Renal cortex interstitium (tissue), 11 donors: ENCODE measurements around the gene CYB5A. TPM values are rescaled to one million over a fixed set of nuclear protein-coding genes. Genes with fewer than 3 reads are reported as not detected.
A peak's percentile ranks its signal among the peaks of the same experiment; 100 is the strongest.

ENCODE experiments used
- DNase-seq, 11 donors: peaks; one replicate each; pipeline ENCODE4 v3.0.0-alpha.2; 2013; ENCODE audit warnings: low read depth in 9 of 11, low spot score in 4 of 11; ENCODE audit errors: extremely low read depth in 1 of 11
- polyA plus RNA-seq, 3 donors: library from polyadenylated mRNA; unstranded; fragments of 120-200 nt; gene quantifications; one replicate each; pipeline ENCODE4 v1.2.1, GENCODE V29; 2013; ENCODE audit not compliant: insufficient read length in 3 of 3

Gene CYB5A
- polyA plus RNA-seq, 3 donors: 263 to 275 (median 275) TPM

DNA sequence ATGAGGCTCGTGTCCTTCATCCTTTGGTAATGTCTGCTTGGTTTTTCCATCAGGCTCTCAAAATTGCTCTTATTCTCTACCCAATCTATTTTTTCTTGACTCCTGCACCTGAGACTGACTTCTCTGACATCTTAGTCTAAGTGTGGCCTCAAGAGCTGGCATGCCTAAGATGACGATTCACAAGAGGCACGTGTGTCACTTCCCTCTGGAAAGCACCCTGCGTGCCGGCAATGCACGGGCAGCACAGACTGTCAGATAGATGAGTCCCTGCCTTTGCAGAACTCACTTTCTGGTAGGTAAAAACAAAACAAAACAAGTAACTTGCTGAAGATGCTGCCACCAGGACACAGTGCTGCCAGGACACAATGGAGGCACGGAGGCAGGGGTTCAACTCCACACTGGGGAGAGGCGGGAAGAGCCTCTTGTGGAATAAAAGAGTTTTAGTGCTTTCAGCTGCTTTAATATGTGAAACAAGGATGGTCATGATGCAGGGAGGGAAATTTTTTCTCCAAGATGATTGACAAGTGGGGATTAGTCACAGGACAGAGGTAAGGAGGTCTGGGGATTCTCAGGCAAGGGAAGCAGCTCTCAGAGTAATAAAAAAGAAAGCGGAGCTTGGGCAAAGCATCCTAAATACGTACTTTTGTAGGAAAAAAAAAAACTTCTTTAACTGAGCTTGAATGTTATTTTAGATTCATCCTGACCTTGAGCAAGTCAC is 27.3 kb downstream of the CYB5A start:
- DNase-seq: no peak

DNA sequence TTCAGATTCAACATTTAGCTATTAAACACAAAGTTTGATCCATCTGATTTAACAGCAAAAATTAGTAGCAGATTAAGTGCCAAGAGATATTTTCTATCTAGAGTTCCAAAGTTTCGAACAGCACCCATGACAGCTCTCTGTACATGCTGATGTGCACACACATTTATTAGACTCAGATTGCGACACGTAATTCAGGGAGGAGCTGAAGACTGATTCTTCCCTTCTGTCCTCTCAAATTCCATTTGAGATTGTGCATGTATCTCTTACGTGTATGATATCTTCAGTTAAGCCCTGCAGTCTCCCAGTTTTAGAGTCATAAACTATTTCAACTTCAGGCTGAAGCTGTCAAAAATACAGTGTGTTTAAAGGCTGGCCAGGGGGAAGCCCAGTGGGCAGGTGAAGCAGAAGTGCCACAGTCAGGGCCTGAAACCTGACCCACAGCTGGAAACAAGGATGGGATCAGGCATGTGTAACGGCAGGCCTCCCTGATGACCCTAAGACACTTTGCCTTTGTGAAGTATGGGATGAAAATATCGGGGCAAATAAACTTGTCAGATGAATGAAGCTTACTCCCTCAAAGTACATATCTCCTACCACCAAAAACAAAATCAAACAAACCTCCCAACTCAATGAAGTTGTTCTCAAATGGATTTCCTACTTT is 30.6 kb downstream of the CYB5A start:
- DNase-seq: no peak

DNA sequence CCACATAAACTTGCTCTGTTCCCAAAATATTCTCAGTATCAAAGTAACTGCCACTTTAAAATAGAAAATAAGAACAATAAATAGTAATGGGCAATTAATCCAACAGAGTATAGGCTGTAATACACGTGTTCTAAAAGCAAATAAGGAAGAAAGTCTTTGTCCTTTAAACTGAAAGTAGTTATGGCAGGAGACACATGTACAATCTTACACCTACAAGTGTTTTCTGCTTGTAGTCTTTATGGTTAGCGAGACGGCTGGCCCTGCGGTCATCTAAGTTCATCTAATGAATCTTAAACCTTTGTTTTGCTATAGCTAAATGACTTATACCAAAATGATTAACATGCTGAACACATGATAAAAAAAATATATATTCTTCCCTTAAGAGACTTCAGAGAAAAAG is 32.4 kb downstream of the CYB5A start:
- DNase-seq: no peak

DNA sequence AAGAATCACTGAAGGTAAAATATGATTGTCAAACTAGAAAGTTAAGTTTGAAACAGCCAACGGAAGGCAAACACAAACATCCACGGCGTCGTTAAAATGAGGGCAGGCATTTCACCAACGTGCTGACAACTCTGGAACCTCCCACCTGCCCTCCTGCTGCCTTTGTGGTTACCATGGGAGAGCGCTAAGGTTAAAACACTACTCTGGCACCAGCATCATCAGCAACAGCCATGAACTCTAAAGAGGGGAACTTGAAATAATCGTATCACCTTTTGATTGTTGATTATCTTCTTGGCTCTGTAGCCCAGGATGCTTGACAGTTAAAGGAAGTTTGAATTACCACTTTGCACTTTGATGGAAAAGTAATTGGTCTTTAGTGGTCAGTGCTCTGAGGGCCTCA is 34.7 kb downstream of the CYB5A start:
- DNase-seq: no peak

DNA sequence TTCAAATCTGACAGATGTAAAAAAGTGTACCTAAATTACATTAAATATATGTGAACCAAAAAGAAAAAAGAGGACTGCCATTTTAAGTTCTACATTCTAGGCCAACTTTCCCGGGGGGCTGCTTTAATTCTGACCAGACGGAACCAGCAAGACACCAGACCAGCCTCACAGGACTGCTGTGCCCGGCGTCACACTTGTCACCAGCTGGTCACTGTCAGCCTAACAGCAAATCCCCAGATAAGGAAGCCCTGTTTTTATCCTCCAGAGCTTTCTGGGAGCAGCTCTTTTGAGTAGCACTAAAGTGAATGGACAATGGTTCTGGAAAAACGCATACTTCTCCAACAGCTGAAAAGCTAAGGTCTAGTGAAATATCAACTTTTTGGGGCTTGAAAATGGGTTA is 35.6 kb downstream of the CYB5A start:
- DNase-seq: no peak

DNA sequence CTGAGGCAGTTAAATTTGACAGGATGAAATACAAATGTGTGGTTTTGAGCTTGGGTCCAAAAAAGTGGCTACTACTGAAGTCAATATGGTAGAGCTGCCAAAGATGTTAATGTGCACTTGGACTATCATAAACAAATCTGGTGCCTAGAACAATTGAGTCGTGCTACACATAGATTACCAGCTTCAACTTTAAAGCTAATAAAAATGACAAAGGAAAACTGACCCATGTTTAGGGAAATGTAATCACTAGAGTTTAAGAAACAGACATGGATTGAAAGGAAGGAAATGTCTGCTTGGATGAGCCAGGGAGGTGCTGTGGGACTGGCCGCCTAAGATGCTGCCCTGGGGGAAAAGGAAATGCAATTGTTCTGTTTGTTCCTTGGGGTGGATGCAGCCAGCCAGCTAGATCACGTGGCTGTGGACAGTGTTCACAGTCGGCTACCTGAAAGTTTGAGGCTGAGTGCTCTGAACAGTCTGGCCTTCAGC is 36.6 kb downstream of the CYB5A start:
- no peak for DNase-seq

DNA sequence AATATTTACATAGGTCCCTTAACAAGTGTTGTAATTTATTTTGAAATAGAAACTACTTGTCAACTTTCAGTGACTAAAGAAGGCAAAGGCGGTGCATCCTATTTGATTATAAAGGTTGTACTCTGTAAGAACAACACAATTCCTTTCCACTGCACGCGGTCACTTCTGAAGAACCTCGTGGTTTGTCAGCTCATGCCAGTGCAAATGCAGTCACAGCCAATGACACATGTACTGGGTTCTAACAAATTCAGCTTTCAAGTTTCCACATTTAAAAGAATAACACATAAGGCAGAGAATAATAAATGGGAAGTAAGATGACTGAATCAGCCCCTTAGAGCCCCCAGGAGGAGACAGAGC is 39.7 kb downstream of the CYB5A start:
- no peak for DNase-seq

DNA sequence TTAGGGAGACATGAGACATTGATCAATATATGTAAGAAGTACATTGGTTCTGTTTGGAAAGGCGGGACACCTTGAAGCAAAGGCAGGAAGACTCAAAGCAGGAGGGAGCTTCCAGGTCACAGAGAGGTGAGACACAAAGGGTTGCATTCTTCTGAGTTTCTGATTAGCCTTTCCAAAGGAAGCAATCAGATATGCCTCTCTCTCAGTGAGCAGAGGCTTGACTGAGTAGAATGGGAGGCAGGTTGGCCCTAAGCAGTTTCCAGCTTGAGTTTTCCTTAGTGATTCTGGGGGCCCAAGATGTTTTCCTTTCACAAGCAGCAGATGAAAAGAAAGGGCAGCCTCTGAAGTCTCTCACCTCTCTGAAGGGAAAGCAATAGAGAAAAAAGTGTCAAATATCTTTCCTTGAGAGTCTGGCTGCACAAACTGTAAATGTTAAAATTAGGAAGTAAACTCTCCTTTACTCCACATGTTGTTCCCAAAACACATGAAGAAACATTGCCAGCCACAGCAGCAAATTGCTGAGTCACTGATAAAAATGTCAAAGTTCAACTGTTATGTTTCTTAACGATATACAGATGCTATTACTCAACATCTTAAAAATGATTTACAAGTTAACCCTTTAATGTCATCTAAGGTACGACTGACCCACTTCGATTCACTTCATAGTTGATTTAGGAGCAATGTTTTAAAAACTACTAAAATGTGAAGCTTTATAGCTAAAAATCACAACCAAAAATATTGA is 40.3 kb downstream of the CYB5A start:
- no peak for DNase-seq

DNA sequence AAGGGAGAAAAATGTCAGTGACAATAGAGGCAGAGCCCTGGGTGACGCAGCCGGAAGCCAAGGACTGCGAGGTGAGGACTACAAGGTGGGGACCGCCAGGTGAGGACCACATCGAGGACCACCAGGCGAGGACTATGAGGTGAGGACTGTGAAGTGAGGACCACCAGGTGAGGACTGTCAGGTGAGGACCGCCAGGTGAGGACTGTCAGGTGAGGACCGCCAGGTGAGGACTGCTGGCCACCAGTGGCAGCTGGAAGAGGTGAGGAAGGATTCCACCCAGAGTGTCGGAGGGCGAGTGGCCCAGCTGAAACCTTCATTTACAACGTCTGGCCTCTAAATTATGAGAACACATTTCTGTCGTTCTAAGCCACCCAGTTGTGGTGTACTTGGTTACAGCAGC is 41.6 kb downstream of the CYB5A start:
- DNase-seq: no peak

DNA sequence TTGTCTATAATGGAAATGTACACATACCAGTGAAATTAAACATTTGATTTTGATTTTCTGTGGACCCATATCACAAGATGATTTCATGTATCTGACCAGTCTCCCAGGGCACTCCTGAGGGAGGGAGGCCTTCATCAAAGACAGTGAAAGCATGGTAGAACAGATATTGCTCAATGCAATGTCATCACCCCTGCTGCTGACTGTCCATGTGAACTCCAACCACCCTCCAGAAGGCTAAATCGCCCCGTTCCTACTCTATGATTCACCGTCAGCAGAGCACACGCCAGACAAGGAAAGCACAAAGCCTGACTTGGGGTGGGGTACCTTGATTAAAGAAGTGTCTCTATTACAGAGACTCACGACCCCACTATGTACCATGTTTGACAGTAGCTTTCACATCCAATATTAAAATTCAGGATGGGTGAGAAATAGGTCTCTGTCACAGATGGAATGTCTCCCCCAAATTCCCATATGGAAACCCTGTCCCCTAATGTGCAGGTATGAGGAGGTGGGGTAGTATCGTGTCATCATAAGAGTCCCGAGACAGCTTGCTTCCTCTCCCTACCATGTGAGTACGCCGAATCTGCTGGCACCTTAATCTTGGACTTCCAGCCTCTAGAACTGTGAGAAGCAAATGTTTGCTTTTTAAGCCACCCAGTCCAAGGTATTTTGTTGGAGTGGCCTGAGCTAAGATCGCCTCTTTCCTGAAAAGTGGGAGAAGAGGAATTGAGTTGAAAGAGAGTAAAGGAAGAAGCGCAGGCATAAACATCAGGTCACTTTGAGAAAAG is 42.4 kb downstream of the CYB5A start:
- no peak for DNase-seq

DNA sequence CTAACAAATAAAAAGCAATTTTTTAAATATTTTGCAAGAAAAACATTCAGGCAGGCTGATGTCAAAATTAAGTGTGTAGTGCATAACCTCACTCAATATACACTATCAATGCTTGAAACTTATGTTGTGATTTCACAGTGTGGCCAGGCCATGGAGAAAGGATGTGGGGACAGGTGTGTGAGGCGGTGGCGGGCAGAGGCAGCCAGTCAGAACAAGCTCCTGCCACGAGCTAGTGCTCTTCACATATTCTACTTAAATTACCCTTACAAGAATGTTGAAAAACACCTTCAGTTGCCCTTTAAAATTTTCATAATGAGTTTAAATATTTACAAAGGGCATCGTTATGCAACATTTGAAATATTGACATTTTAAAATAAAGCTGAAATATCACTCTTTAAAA is 43.2 kb downstream of the CYB5A start:
- DNase-seq: no peak

DNA sequence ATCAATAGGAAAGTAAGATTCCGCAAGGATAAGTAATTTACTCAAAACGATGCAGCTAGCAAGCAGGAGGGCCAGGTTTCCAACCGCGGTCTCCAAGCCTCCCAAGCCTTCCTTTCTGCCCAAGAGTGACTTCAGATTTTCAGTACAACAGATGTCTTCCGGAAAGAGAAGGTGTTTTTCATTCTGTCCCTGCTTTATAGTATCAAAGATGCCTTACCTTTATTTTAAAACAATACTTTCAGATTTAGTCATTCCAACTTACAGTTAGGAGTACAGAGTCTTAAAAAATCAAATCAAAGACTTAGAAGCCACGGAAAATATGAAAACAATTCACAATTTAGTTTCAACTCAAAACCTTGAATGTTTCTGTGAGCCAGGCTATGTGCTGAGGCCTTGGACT is 43.6 kb downstream of the CYB5A start:
- no peak for DNase-seq

DNA sequence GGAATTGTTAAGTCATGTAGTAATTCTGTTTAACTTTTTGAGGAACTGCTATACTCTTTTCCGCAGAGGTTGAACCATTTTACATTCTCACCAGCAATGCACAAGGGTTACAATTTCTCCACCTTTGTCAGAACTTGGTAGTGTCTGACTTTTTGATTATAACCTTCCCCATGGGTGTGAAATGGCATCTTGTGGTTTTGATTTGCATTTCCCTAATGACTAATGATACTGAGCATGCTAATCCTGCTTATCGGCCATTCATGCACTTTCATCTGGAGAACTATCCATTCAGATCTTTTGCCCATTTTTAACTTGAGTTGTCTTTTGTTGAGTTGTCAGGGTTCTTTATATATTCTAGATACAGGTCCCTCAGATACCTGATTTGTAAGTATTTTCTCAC is 47.2 kb downstream of the CYB5A start:
- DNase-seq: no peak

DNA sequence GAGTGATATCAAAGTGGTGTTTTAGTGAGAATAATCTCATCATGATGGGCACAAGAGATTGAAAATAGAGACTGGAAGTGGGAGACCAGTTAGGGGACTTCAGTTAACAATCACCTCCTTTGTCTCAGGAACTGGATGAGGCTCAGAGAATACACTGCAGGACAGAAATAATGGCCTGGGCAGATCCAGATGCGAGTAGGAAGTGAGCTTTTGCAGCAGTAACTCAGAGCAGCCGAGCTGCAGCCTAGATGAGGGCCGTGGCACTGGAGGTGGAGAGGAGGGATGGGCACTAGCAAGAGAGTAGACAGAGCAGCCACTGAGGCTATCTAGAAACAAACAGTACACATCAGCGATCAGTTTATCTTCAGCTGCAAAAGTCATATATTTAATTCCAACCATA is 48.6 kb downstream of the CYB5A start:
- no peak for DNase-seq

DNA sequence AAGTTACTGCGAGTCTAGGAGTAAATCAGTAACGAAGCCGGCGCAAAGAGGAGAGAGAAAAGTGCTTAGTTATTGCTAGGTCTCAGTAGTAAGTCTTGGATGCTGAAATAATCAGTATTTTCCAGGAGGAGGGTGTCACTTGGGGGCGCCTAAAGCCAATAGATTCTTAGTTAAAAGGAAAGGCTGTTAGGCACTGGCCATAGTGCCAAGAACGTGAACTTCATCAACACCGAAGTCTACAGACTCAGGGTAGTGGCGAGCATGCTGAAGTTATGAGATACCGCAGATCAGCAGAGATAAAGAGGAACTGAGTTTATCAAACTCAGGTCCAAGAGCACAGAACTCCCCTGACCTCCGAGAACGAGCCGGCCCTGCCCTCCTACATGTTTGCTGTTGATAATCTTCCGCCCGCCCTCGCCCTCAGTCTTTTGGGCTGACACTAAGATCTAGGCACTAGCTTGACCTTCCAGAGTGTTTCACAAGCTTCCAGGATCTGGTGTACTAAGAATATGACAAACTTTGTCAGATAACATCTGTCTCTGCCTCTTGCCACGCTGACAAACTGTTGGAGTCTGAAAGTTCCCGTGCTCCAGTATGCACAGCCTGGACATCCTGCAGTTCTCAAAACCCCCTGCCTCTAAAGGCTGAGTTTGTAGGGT is 49.2 kb downstream of the CYB5A start:
- peak in 1 of 11 donors; percentile 36 for DNase-seq

DNA sequence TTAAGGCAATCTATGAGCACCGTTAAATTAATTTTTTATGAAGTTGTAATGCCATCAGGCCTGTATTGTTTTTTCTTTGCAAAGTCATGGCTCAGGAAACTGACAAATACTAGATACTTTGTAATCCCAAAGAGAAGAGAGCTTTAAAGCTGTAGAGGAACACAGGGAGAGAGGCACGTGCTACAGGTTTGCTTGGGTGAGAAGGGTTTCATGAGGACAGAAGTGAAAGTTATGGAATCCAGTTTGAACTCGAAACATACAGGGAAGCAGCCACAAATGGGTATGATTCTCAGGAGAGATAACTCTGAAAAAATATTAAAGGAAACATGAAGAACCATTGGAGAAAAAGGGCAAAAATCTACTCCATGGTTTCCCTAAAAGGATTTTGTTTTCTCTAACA is 49.8 kb downstream of the CYB5A start:
- no peak for DNase-seq

DNA sequence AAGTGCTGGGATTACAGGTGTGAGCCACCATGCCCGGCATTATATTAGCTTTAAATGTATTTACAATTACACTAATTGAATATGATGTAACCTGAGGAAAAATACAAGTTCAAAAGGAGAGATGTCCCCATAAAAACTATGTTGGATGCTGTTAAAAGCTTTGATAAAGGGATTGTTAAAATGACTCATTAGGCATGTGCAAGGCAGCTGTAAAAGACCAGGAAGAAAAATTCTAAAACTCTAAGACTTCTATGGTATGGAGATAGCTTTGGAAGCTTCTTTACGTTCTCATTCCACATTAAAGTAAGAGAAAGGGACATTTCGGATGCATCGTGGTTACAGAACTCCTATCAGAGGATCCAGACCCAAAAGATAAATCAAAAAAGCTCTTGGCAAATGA is 50.3 kb downstream of the CYB5A start:
- no peak for DNase-seq

DNA sequence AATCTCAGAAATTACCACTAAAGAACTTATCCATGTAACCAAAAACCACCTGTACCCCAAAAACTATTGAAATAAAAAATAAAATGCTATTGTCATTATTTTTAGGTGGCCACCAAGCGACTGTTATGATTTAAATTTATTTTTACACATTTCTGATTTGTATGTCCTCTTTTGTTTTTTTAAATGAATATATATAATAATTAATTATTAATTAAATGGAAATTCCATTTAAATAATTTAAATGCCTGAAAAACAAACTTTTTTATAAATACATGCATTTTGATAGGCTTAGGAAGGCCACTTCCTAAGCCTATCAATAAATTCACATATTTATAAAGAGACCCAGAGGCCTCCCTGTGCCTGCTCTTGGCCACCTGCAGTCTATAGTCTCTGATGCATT is 52.2 kb downstream of the CYB5A start:
- DNase-seq: no peak
